Measurements from ENCODE around the gene PGD.

PGD gene

GRCh38 chr1:10398734-10399443 lies at the start of gene PGD:
Gene PGD (plus strand): TSS chr1:10399064. CDS start chr1:10399118, 54 bp downstream.
- peak; percentile 100 for DNase-seq (ENCODE audit: low spot score)
- no peak for TF ChIP-seq CTCF (IDR thresholded peaks at IDR 0.05; ENCODE audit: borderline replicate concordance, control extremely low read depth, extremely low read depth, insufficient read depth, missing control alignments)
- in situ Hi-C loops (cut with MboI; ENCODE audit: low sequenced_read_pairs, unreplicated experiment) = no loop called here

- in situ Hi-C loops (cut with MboI; ENCODE audit: low sequenced_read_pairs, unreplicated experiment) = no loop called here
- no peak for DNase-seq (ENCODE audit: low spot score)
- TF ChIP-seq CTCF (IDR thresholded peaks at IDR 0.05; ENCODE audit: borderline replicate concordance, control extremely low read depth, extremely low read depth, insufficient read depth, missing control alignments) = no peak
Observed at GRCh38 chr1:10353282-10353681, 45.6 kb upstream of the PGD start.

- TF ChIP-seq CTCF (IDR thresholded peaks at IDR 0.05; ENCODE audit: borderline replicate concordance, control extremely low read depth, extremely low read depth, insufficient read depth, missing control alignments) = no peak
- in situ Hi-C loops (cut with MboI; ENCODE audit: low sequenced_read_pairs, unreplicated experiment) = no loop called here
- no peak for DNase-seq (ENCODE audit: low spot score)
Observed at GRCh38 chr1:10353693-10354092, 45.2 kb upstream of the PGD start.

GRCh38 chr1:10360045-10360444 lies 38.8 kb upstream of the PGD start:
- in situ Hi-C loops (cut with MboI; ENCODE audit: low sequenced_read_pairs, unreplicated experiment) = no loop called here
- TF ChIP-seq CTCF (IDR thresholded peaks at IDR 0.05; ENCODE audit: borderline replicate concordance, control extremely low read depth, extremely low read depth, insufficient read depth, missing control alignments) = no peak
- no peak for DNase-seq (ENCODE audit: low spot score)

GRCh38 chr1:10361515-10361914 lies 37.3 kb upstream of the PGD start:
- in situ Hi-C loops (cut with MboI; ENCODE audit: low sequenced_read_pairs, unreplicated experiment) = no loop called here
- no peak for DNase-seq (ENCODE audit: low spot score)
- TF ChIP-seq CTCF (IDR thresholded peaks at IDR 0.05; ENCODE audit: borderline replicate concordance, control extremely low read depth, extremely low read depth, insufficient read depth, missing control alignments) = no peak

- no peak for DNase-seq (ENCODE audit: low spot score)
- in situ Hi-C loops (cut with MboI; ENCODE audit: low sequenced_read_pairs, unreplicated experiment) = no loop called here
- no peak for TF ChIP-seq CTCF (IDR thresholded peaks at IDR 0.05; ENCODE audit: borderline replicate concordance, control extremely low read depth, extremely low read depth, insufficient read depth, missing control alignments)
Observed at GRCh38 chr1:10368194-10368593, 30.7 kb upstream of the PGD start.
